ENCODE data around the gene OR10AG1. TPM values are rescaled to one million over a fixed set of nuclear protein-coding genes. Genes with fewer than 3 reads are reported as not detected.
A peak's percentile ranks its signal among the peaks of the same experiment; 100 is the strongest.

Gene OR10AG1
- total RNA-seq, 1 experiment from 2014 or later = not detected

DNA sequence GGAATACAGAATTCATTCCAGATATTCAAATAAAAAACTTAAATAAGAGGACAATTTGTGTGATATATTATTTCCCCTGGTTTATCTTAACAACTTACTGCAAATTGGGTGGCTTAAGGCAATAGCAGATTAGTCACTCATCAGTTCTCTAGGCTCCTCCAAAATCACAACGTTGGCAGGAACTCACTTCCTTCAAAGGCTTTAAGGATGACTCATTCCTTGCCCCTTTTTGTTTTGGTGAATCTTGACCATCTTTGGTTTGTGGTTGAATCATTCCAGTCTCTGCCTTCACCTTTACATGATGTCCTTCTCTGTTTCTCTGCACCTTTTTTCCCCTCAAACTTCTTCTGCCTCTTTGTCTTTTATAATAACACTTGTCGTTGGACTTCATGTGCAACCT lies 3.4 kb downstream of the OR10AG1 start:
- CTCF ChIA-PET = no interaction called here

DNA sequence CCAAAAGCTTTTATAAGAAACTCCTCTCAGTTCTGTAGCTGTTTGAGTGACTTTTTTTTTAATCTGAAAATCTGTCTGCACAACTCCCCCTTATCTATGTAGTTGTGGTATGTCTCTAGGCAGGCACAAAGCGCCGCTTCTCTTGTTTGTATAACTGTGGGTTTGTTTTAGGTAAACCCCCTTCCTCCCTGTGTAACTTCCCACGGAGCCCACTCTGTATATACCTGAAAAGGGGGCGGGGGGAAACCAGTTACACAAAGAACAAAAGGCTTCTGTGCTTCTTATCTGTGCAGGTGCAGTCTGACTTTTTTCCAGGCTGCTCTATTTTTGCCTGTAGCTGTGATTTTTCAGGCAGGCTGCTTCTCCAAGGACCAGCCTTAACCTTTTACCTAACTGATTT lies 13.2 kb downstream of the OR10AG1 start:
- ChIA-PET POLR2A (no interaction called here), CTCF (interaction anchor here (0.8 kb wide), 1 partner anchor 110 kb away, joined by 3 read pairs; no protein-coding TSS in a partner anchor)
- peak; percentile 72 to 74 for DNase-seq
- Histone ChIP-seq H3K27me3 (replicated peaks; ENCODE audit: control insufficient read depth, insufficient read depth, low read length) (no peaks in the 10 kb centered on the region), H3K4me3 (ENCODE audit: low read depth, low read length) (no peak overlapping the region), H3K9me3 (peaks cover 5% of the 10 kb centered on the region; the same call in 1 of the 2 replicates), H3K36me3 (ENCODE audit: control insufficient read depth, insufficient read depth, low read length) (no peaks in the 10 kb centered on the region), H3K4me1 (peaks cover 11% of the 10 kb centered on the region; the same call in 1 of the 2 replicates)
- Mint-ChIP-seq H3K9me3 (ENCODE audit: unreplicated experiment) (peaks cover 2% of the 10 kb centered on the region), H3K36me3 (ENCODE audit: insufficient read depth, unreplicated experiment) (peaks cover 6% of the 10 kb centered on the region), H3K27ac (ENCODE audit: unreplicated experiment) (peak overlapping the region; percentile 34), H3K4me3 (ENCODE audit: unreplicated experiment) (no peak overlapping the region), H3K27me3 (ENCODE audit: insufficient read depth, unreplicated experiment) (no peaks in the 10 kb centered on the region), H3K4me1 (ENCODE audit: low read depth, unreplicated experiment) (no peaks in the 10 kb centered on the region)
- intact Hi-C loops (cut with micrococcal nuclease; ENCODE audit: unreplicated experiment) = loop anchor here (1.0 kb wide), 2 partner anchors 102 to 110 kb away; no protein-coding TSS in a partner anchor
- BruUV-seq (replicated peaks) = no TSS peak
- TF ChIP-seq, protein P1, sequence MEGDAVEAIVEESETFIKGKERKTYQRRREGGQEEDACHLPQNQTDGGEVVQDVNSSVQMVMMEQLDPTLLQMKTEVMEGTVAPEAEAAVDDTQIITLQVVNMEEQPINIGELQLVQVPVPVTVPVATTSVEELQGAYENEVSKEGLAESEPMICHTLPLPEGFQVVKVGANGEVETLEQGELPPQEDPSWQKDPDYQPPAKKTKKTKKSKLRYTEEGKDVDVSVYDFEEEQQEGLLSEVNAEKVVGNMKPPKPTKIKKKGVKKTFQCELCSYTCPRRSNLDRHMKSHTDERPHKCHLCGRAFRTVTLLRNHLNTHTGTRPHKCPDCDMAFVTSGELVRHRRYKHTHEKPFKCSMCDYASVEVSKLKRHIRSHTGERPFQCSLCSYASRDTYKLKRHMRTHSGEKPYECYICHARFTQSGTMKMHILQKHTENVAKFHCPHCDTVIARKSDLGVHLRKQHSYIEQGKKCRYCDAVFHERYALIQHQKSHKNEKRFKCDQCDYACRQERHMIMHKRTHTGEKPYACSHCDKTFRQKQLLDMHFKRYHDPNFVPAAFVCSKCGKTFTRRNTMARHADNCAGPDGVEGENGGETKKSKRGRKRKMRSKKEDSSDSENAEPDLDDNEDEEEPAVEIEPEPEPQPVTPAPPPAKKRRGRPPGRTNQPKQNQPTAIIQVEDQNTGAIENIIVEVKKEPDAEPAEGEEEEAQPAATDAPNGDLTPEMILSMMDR (IDR thresholded peaks at IDR 0.05; ENCODE audit: insufficient read depth in 1 of 2, low read depth in 1 of 2, low read length in 1 of 2, severe bottlenecking in 1 of 2, unreplicated experiment in 1 of 2) = no peak

More for the DNA sequence above, 3.4 kb downstream of the OR10AG1 start:
- Histone ChIP-seq H3K27me3 (replicated peaks; ENCODE audit: control insufficient read depth, insufficient read depth, low read length) (no peaks in the 10 kb centered on the region; the same call in 1 of the 2 replicates), H3K36me3 (ENCODE audit: control insufficient read depth, insufficient read depth, low read length) (no peaks in the 10 kb centered on the region), H3K9me3 (no peaks in the 10 kb centered on the region), H3K4me1 (peaks cover 7% of the 10 kb centered on the region), H3K4me3 (ENCODE audit: low read depth, low read length) (no peak overlapping the region)
- Mint-ChIP-seq H3K36me3 (ENCODE audit: insufficient read depth, unreplicated experiment) (no peaks in the 10 kb centered on the region), H3K9me3 (ENCODE audit: unreplicated experiment) (peaks cover 22% of the 10 kb centered on the region), H3K27me3 (ENCODE audit: insufficient read depth, unreplicated experiment) (no peaks in the 10 kb centered on the region), H3K27ac (ENCODE audit: unreplicated experiment) (no peak overlapping the region), H3K4me3 (ENCODE audit: unreplicated experiment) (no peak overlapping the region), H3K4me1 (ENCODE audit: low read depth, unreplicated experiment) (peaks cover 26% of the 10 kb centered on the region)
- no peak for DNase-seq
- POLR2A ChIA-PET = no interaction called here
- intact Hi-C loops (cut with micrococcal nuclease; ENCODE audit: unreplicated experiment) = no loop called here
- no TSS peak for BruUV-seq (replicated peaks)
- TF ChIP-seq, protein P1 (IDR thresholded peaks at IDR 0.05; ENCODE audit: insufficient read depth in 1 of 2, low read depth in 1 of 2, low read length in 1 of 2, severe bottlenecking in 1 of 2, unreplicated experiment in 1 of 2) = no peak

DNA sequence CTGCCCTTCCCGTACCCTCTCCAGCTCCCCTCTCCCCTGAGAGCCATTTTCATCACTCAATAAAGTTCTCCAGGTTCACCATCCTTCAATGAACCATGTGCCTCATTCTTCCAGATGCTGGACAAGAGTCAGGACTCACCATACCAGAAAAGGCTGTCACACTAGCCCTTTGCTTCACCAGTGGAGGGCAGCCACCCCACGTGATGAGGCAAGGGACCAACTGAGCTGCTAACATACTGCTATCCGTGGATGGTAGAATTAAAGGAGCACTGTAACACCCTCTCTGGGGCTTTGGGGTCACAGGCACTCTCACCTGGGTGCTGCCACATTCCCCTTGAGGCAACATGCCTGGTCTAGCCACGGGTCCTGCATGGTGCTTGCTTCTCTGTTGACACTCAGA lies 20.4 kb downstream of the OR10AG1 start:
- H3K36me3 Mint-ChIP-seq (ENCODE audit: insufficient read depth, unreplicated experiment) = peaks cover 6% of the 10 kb centered on the region
- DNase-seq = peak in 1 of 2 experiments; percentile 23
- Histone ChIP-seq H3K9me3 (no peaks in the 10 kb centered on the region), H3K4me1 (no peaks in the 10 kb centered on the region), H3K27me3 (replicated peaks; ENCODE audit: control insufficient read depth, insufficient read depth, low read length) (no peaks in the 10 kb centered on the region), H3K4me3 (ENCODE audit: low read depth, low read length) (no peak overlapping the region), H3K36me3 (ENCODE audit: control insufficient read depth, insufficient read depth, low read length) (no peaks in the 10 kb centered on the region)
- no TSS peak for BruUV-seq (replicated peaks)
- ChIA-PET CTCF (no interaction called here), POLR2A (no interaction called here)
- intact Hi-C loops (cut with micrococcal nuclease; ENCODE audit: unreplicated experiment) = loop anchor here (10.0 kb wide), 1 partner anchor 445 kb away; no protein-coding TSS in a partner anchor
- no peak overlapping the region for H3K27ac Mint-ChIP-seq (ENCODE audit: unreplicated experiment)
- H3K4me3 Mint-ChIP-seq (ENCODE audit: unreplicated experiment) = no peak overlapping the region
- H3K4me1 Mint-ChIP-seq (ENCODE audit: low read depth, unreplicated experiment) = no peaks in the 10 kb centered on the region
- H3K9me3 Mint-ChIP-seq (ENCODE audit: unreplicated experiment) = peaks cover 30% of the 10 kb centered on the region
- no peaks in the 10 kb centered on the region for H3K27me3 Mint-ChIP-seq (ENCODE audit: insufficient read depth, unreplicated experiment)
- TF ChIP-seq, protein P1 (IDR thresholded peaks at IDR 0.05; ENCODE audit: insufficient read depth in 1 of 2, low read depth in 1 of 2, low read length in 1 of 2, severe bottlenecking in 1 of 2, unreplicated experiment in 1 of 2) = no peak
